Fibroblast of villous mesenchyme (primary cell): ENCODE data around the gene GRHPR. TPM values are rescaled to one million over a fixed set of nuclear protein-coding genes. Genes with fewer than 3 reads are reported as not detected.

ENCODE experiments used
- DNase-seq: peaks from one replicate; pipeline ENCODE4 v3.0.0-alpha.2; 2010; ENCODE audit warnings: low read depth
- H3K4me3 ChIP-seq: 2 replicates; pipeline ENCODE4 v1.5.1; 2011; ENCODE audit warnings: low read depth, mild to moderate bottlenecking, low read length
- CTCF ChIP-seq: IDR thresholded peaks from 2 replicates; pipeline ENCODE4 v1.5.1; 2012; ENCODE audit warnings: low read depth, mild to moderate bottlenecking, low read length; ENCODE audit not compliant: insufficient read depth
- total RNA-seq: library from RNA; depleted of rRNA; stranded (reverse); fragments of >200 nt; gene quantifications from 2 replicates; pipeline ENCODE4 v1.2.3, GENCODE V29; 2012

Gene GRHPR
- total RNA-seq, 1 donor, result 142 TPM

- TF ChIP-seq CTCF, result no peak
- no peak overlapping the region for H3K4me3 ChIP-seq
- DNase-seq, result no peak
These were observed 24.0 kb upstream of the GRHPR start for GRCh38 chr9:37398464-37399025.

- no peak for DNase-seq
- no peak overlapping the region for H3K4me3 ChIP-seq
- no peak for TF ChIP-seq CTCF
These were observed 23.2 kb upstream of the GRHPR start for GRCh38 chr9:37399336-37399735.

GRCh38 chr9:37404590-37404989 lies 17.9 kb upstream of the GRHPR start:
- TF ChIP-seq CTCF, result no peak
- no peak for DNase-seq
- H3K4me3 ChIP-seq, result no peak overlapping the region

- TF ChIP-seq CTCF, result no peak
- DNase-seq, result no peak
- H3K4me3 ChIP-seq, result no peak overlapping the region
These were observed 17.1 kb upstream of the GRHPR start for GRCh38 chr9:37405350-37405749.

GRCh38 chr9:37405764-37406380 lies 16.6 kb upstream of the GRHPR start:
- DNase-seq, result no peak
- no peak for TF ChIP-seq CTCF
- H3K4me3 ChIP-seq, result no peak overlapping the region

GRCh38 chr9:37406603-37407401 lies 15.7 kb upstream of the GRHPR start:
- DNase-seq, result no peak
- no peak for TF ChIP-seq CTCF

More at GRCh38 chr9:37406603-37407401, 15.7 kb upstream of the GRHPR start:
- H3K4me3 ChIP-seq, result no peak overlapping the region
